ENCODE results near the gene KATNAL1.
"Not testable (repeated sequence)": the region's sequence is repeated elsewhere in the genome, so short reads cannot be mapped to it uniquely, and the experiment has no call there.

Gene KATNAL1

DNA sequence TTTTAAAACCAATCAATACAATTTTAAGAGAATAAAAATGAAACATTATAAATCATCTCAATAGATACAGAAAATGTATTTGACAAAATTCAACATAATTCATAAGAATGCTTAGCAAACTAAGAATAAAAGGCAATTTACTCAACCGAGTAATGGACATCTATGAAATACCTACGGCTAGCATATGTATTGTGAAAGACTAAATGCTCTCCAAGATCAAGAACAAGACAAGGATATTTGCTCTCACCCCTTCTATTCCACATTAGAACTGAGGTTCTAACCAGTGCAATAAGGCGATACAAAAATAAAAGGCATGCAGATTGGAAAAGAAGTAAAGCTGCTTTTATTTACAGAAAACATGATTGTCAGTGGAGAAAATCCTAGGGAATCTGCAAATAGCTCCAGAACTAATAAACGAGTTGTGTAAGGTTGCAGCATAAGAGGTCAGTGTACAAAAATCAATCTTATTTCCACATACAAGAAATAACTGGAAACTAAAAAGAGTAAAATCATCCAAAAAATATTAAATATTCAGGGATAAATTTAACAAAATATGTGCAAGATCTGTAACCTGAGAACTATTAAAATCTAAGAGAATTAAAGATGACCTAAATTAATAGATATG lies 16.4 kb downstream of the KATNAL1 start:
- DNase-seq = no peak

GRCh38 chr13:30289533-30289932 lies 17.8 kb downstream of the KATNAL1 start:
- DNase-seq = no peak

DNA sequence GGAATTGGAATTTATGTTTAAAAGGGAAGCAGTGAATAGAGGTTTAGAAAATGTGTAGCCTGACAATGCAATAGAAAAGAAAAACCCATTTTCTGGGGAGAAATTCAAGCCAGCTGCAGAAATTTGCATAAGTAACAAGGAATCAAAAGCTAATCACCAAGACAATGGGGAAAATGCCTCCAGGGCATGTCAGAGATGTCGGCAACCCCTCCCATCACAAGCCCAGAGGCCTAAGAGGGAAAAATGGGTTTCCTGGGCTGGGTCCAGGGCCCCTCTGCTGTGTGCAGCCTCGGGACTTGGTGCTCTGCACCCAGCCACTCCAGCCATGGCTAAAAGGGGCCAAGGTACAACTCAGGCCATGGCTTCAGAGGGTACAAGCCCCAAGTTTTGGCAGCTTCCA lies 21.3 kb downstream of the KATNAL1 start:
- not testable (repeated sequence) for DNase-seq

- DNase-seq = no peak
Measured at GRCh38 chr13:30276178-30276577, 31.2 kb downstream of the KATNAL1 start.

GRCh38 chr13:30274083-30274482 lies 33.3 kb downstream of the KATNAL1 start:
- no peak for DNase-seq

- not testable (repeated sequence) for DNase-seq
Measured at GRCh38 chr13:30270035-30270434, 37.3 kb downstream of the KATNAL1 start.

- no peak for DNase-seq
Measured at GRCh38 chr13:30268673-30269072, 38.7 kb downstream of the KATNAL1 start.

DNA sequence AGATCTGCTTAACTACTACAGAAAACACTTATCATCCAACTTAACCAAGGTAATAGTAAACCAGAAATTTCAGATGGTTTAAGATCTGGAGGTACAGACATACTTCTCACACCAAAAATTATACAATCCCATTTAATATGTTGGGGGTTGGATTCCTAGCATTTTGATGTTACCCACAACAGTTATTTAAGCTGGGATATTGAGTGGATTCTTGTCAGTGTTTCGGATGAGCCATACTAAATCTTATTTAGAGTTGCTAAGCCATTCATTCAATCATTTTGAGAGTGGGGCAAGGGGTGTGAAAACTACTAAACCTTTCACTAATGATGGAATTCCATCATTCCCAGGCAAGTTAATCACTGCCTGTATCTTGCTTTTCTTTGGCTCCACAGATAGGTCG lies 40.6 kb downstream of the KATNAL1 start:
- no peak for DNase-seq

GRCh38 chr13:30259149-30259733 lies 48.1 kb downstream of the KATNAL1 start:
- DNase-seq = not testable (repeated sequence)

- DNase-seq = no peak
Measured at GRCh38 chr13:30257468-30258099, 49.8 kb downstream of the KATNAL1 start.

GRCh38 chr13:30256713-30257467 lies 50.5 kb downstream of the KATNAL1 start:
- DNase-seq = no peak

GRCh38 chr13:30255696-30256095 lies 51.7 kb downstream of the KATNAL1 start:
- DNase-seq = no peak

DNA sequence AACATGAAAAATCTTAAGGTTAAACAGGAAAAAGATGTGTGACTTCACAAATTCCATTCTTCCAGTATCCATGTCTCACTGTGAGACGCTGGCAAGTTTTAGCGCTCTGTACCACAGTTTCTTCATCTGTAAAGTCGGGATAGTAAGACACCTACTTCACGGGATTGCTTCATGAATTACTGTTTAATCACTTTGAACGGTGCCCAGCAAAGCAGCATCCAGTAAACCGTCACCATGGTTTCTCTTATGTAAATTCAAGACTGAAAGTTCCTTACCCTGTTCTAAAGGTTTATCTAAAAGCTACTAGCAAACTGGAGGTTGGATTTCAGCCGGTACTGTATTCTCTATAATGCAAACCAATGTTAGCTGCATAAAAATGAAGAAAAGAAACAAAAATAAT lies 53.5 kb downstream of the KATNAL1 start:
- DNase-seq = no peak

- no peak for DNase-seq
Measured at GRCh38 chr13:30247406-30247805, 59.9 kb downstream of the KATNAL1 start.

GRCh38 chr13:30241532-30241931 lies 65.8 kb downstream of the KATNAL1 start:
- no peak for DNase-seq

- no peak for DNase-seq
Measured at GRCh38 chr13:30240608-30241007, 66.7 kb downstream of the KATNAL1 start.

DNA sequence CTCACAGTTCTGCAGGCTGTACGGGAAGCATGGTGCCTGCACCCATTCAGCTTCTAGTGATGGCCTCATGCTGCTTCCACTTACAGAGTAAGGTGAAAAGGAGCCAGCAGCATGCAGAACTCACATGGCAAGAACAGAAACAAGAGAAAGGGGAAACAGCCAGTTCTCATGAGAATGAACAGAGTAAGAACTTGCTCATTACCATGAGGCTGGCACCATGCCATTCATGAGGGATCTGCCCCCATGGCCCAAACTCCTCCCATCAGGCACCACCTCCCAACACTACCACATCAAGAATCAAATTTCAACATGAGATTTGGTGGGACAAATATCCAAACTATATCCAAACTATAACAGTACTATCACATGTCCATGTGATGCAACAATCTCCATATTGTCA lies 72.1 kb downstream of the KATNAL1 start:
- no peak for DNase-seq

GRCh38 chr13:30234619-30235162 lies 72.7 kb downstream of the KATNAL1 start:
- no peak for DNase-seq

GRCh38 chr13:30224732-30225131 lies 82.6 kb downstream of the KATNAL1 start:
- DNase-seq = no peak

- no peak for DNase-seq
Measured at GRCh38 chr13:30222254-30222653, 85.1 kb downstream of the KATNAL1 start.

DNA sequence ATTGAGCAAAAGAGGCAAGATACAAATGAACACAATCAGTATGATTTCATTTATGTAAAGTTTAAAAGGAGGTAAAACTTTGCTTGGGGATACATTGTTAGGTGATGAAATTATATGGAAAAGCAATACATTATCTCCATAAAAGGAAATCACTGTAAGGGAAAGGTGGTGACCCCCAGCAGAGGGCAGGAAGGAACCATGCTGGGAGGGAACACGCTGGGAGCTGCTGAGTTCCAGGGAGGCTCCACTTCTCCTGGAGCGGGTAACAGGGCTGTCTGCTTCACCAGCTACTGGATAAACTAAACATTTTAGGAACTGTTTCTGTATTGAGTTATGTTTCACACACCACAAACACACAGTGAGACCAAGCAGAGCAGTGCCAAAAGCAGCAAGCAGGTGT lies 91.2 kb downstream of the KATNAL1 start:
- no peak for DNase-seq

DNA sequence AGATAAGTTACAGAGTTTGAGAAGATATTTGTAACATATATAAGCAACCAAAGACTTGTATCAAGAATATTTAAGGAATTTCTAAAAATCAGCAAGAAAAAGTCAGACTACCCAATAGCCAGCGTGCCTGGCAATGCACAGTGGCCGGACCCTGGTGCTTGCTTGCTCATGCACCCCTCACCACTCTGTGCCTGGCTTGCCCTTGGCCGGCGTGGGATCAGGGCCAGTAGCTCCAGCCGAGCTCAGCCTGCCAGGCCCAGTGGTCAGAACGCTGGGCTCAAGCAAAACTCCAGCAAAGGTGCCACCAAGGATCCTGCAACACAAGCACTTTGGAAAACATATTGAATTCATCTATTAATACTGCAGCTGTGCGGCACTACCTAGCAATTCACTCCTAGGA lies 95.1 kb downstream of the KATNAL1 start:
- no peak for DNase-seq

GRCh38 chr13:30211745-30212144 lies 95.6 kb downstream of the KATNAL1 start:
- DNase-seq = no peak

DNA sequence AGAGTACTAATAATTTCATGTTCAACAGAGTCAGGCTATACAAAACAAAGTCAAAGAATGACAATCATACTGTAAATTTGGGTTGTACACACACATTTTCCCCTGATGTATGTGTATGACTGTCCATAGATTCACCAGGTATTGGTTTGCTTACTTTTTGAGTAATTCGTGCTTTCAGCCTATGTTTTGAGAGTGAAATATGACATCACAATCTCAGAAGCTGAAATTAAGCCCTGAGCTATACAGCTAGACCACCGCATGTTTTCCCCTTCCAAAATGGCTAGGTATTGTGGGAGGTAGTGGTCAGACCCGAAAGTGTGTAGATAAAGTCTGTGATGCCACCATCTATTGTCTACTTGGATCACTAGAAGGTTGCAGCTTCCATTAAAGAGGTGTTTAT lies 102.8 kb downstream of the KATNAL1 start:
- DNase-seq = peak in 1 of 2 donors; percentile 6

Data from stimulated activated CD4-positive, alpha-beta T cell treated with anti-CD3 and anti-CD28 coated beads, Interleukin-2, amount 100 ng/mL, for 48 hours (primary cell).